Colonic mucosa (tissue), 4 donors: Measurements from ENCODE around the gene CCSER1. TPM values are rescaled to one million over a fixed set of nuclear protein-coding genes. Genes with fewer than 3 reads are reported as not detected.

ENCODE experiments used
- DNase-seq: peaks from one replicate; pipeline ENCODE4 v3.0.0-alpha.2; 2020
- H3K27ac ChIP-seq: fragments of 200-600 bp; one replicate; pipeline ENCODE4 v1.8.0; 2021
- H3K27me3 ChIP-seq: fragments of 200-600 bp; one replicate; pipeline ENCODE4 v1.8.0; 2021
- H3K36me3 ChIP-seq: fragments of 200-600 bp; one replicate; pipeline ENCODE4 v1.8.0; 2021
- H3K4me1 ChIP-seq: fragments of 200-600 bp; one replicate; pipeline ENCODE4 v1.8.0; 2021; ENCODE audit warnings: mild to moderate bottlenecking
- H3K4me3 ChIP-seq: fragments of 200-600 bp; one replicate; pipeline ENCODE4 v1.8.0; 2021
- H3K9ac ChIP-seq, 2 donors: one replicate each; pipeline ENCODE4 v1.7.0; 2013; ENCODE audit warnings: control low read depth in 2 of 2, low read depth in 2 of 2, low read length in 2 of 2
- H3K9me3 ChIP-seq: fragments of 200-600 bp; one replicate; pipeline ENCODE4 v1.8.0; 2021
- CTCF ChIP-seq: fragments of 200-600 bp; IDR thresholded peaks from one replicate; pipeline ENCODE4 v1.8.0; 2022; ENCODE audit warnings: antibody characterized with exemption, mild to moderate bottlenecking
- intact Hi-C: fragments of 100-400 bp; cut with DNase I; formaldehyde crosslinking; loops from one replicate; pipeline ENCODE4 v1.14.1; 2022
- total RNA-seq, 2 donors: library from RNA; stranded (reverse); fragmentation: NEBNext Ultra II Directional in 1 of 2; extraction: Animal tissue kit (Norgen Biotek cat#: 25700) in 1 of 2; gene quantifications; one replicate each; pipeline ENCODE4 v1.2.1, GENCODE V29; 2021
- donor health status: healthy.
- donor health status: DM: no; HTN: no; CAD: no.
- donor health status: DM: no; HTN: no; CAD: no.

CCSER1 gene
- total RNA-seq, 2 donors from 2014 or later: 11.2 to 13.4 TPM

DNA sequence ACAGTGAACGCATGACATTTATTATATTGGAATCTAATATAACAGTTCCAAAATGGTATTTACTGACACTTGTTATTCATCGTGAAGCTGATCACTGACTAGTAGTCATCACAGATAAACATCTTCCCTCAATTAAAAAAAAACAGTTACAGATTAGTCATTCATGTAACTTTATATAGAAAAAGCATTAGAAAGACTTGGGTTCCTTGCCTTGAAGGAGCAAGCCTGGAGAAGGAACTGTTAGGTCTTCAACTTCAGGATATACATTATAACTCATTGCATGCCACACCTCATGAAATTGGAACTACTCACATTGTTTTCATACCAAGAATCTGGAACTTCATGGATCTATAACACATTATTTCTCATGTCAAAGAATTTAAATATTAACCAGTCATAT lies 317.7 kb downstream of the CCSER1 start:
- H3K36me3 ChIP-seq: no peaks in the 10 kb centered on the region
- H3K9me3 ChIP-seq: no peaks in the 10 kb centered on the region
- TF ChIP-seq CTCF: no peak
- no peak for DNase-seq
- H3K27ac ChIP-seq: no peak overlapping the region
- H3K4me3 ChIP-seq: no peak overlapping the region
- H3K9ac ChIP-seq: no peak overlapping the region
- H3K27me3 ChIP-seq: no peaks in the 10 kb centered on the region
- intact Hi-C loops: no loop called here
- H3K4me1 ChIP-seq: no peaks in the 10 kb centered on the region

- no peaks in the 10 kb centered on the region for H3K9me3 ChIP-seq
- no peak for DNase-seq
- no peak overlapping the region for H3K4me3 ChIP-seq
- H3K36me3 ChIP-seq: no peaks in the 10 kb centered on the region
- no peaks in the 10 kb centered on the region for H3K27me3 ChIP-seq
- intact Hi-C loops: no loop called here
- H3K27ac ChIP-seq: no peak overlapping the region
- TF ChIP-seq CTCF: no peak
- H3K4me1 ChIP-seq: no peaks in the 10 kb centered on the region
- no peak overlapping the region for H3K9ac ChIP-seq
These were observed 318.2 kb downstream of the CCSER1 start for GRCh38 chr4:90445380-90445779.

DNA sequence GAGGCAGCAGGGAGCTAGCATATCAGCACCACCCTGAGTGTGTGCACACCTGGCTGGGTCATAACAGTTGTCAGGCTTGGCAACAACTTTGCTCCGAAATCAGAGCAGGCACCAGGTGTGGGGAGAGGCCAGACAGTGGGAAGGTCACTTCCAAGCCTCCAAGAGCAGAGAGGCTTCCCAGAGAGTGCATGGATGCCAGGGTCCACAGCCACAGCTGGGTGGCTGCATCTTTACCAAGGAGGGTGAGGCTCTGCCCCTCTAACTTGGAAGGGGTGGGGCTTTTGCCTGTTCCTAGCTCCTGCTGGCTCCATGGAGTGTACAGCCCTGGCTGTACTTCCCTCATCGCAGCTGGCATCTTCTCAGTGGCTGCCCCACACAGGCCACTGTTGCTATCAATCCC lies 322.4 kb downstream of the CCSER1 start:
- Histone ChIP-seq H3K4me1 (no peaks in the 10 kb centered on the region), H3K27me3 (no peaks in the 10 kb centered on the region), H3K36me3 (no peaks in the 10 kb centered on the region), H3K4me3 (no peak overlapping the region), H3K9me3 (no peaks in the 10 kb centered on the region), H3K27ac (no peak overlapping the region), H3K9ac (no peak overlapping the region)
- intact Hi-C loops: no loop called here
- TF ChIP-seq CTCF: no peak
- no peak for DNase-seq

DNA sequence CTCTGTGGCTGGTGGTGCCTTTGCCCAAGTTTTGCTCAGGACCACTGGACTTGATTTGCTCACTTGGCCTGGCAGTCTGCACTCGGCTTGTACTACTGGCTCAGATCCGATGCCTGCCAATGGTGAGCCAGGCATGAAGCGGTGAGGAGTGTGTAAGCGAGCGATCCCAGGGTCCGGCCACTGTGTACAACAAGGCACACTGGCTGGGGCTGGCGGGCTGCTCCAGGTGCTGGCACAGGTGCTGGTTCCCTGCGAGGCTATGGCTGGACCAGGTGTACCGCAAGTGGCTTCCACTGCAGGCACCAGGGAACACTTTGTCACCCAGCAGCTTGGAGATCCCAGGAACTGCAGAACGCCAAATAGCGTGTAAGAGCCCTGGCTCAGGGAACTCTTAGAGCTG lies 329.7 kb downstream of the CCSER1 start:
- Histone ChIP-seq H3K27me3 (no peaks in the 10 kb centered on the region), H3K27ac (no peak overlapping the region), H3K4me1 (no peaks in the 10 kb centered on the region), H3K36me3 (no peaks in the 10 kb centered on the region), H3K4me3 (no peak overlapping the region), H3K9ac (no peak overlapping the region), H3K9me3 (no peaks in the 10 kb centered on the region)
- no peak for DNase-seq
- intact Hi-C loops: no loop called here
- no peak for TF ChIP-seq CTCF

DNA sequence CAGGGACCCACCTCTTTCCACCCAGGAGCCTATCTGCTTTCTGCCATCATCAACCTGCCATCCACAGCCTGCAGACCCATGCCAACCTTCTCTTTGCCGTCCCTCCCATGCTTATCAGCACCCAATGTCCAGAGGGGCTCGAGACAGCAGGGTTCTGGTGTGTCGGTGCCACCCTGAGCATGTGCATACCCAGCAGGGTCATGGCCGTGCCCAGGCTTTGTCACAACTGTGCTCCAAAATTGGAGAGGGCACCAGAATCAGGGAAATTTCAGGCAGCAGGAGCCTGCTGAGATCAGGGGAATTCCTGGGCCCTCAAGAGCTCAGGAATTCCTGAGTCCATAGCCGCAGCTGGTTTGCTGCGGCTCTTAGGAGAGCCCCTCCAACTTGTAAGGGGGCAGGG lies 330.6 kb downstream of the CCSER1 start:
- intact Hi-C loops: no loop called here
- Histone ChIP-seq H3K36me3 (no peaks in the 10 kb centered on the region), H3K27me3 (no peaks in the 10 kb centered on the region), H3K4me1 (no peaks in the 10 kb centered on the region), H3K4me3 (no peak overlapping the region), H3K9me3 (no peaks in the 10 kb centered on the region), H3K27ac (no peak overlapping the region), H3K9ac (no peak overlapping the region)
- TF ChIP-seq CTCF: no peak
- no peak for DNase-seq

DNA sequence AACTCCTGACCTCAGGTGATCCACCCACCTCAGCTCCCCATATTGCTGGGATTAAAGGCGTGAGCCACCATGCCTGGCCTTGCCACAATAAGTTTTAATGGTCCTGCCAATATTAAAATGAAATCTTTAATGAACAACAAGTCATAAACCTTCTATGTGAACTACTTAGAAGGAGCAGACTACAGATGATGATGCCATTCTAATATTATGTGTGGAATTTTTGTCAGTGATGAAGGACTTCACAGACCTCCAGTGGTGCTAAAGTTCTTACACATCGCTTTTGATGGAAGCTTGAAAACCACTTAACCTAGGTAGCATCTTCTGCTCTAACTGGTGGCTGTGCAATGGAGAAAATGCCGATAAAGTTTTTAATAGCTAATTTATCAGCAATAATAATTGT lies 331.4 kb downstream of the CCSER1 start:
- Histone ChIP-seq H3K36me3 (no peaks in the 10 kb centered on the region), H3K9me3 (no peaks in the 10 kb centered on the region), H3K9ac (no peak overlapping the region), H3K27ac (no peak overlapping the region), H3K27me3 (no peaks in the 10 kb centered on the region), H3K4me3 (no peak overlapping the region), H3K4me1 (no peaks in the 10 kb centered on the region)
- no peak for DNase-seq
- intact Hi-C loops: no loop called here
- TF ChIP-seq CTCF: no peak
